IPS-NIHi7 (cell line): ENCODE data around the gene TMEM191C.
"Not testable (repeated sequence)": the region's sequence is repeated elsewhere in the genome, so short reads cannot be mapped to it uniquely, and the experiment has no call there.

Experiments
- DNase-seq: peaks from one replicate; pipeline ENCODE4 v3.0.0; 2012; ENCODE audit warnings: mixed read lengths; ENCODE audit errors: extremely low spot score

TMEM191C gene

GRCh38 chr22:21467337-21468193, at the start of gene TMEM191C:
TMEM191C (plus strand) TSS chr22:21467387; CDS start chr22:21467460, 73 bp downstream.
- DNase-seq, result not testable (repeated sequence)

GRCh38 chr22:21417853-21418252, 49.3 kb upstream of the TMEM191C start:
- DNase-seq, result not testable (repeated sequence)

- not testable (repeated sequence) for DNase-seq
Measured at GRCh38 chr22:21418974-21419638, 48.1 kb upstream of the TMEM191C start.

- not testable (repeated sequence) for DNase-seq
Measured at GRCh38 chr22:21420180-21420763, 46.9 kb upstream of the TMEM191C start.

- not testable (repeated sequence) for DNase-seq
Measured at GRCh38 chr22:21424084-21424709, 43.0 kb upstream of the TMEM191C start.

GRCh38 chr22:21434378-21435233, 32.6 kb upstream of the TMEM191C start:
- DNase-seq, result not testable (repeated sequence)

GRCh38 chr22:21435998-21436810, 31.0 kb upstream of the TMEM191C start:
- not testable (repeated sequence) for DNase-seq

- not testable (repeated sequence) for DNase-seq
Measured at GRCh38 chr22:21438013-21438412, 29.2 kb upstream of the TMEM191C start.

- DNase-seq, result not testable (repeated sequence)
Measured at GRCh38 chr22:21440018-21440636, 27.1 kb upstream of the TMEM191C start.

- not testable (repeated sequence) for DNase-seq
Measured at GRCh38 chr22:21440676-21441075, 26.5 kb upstream of the TMEM191C start.

- DNase-seq, result not testable (repeated sequence)
Measured at GRCh38 chr22:21441170-21441569, 26.0 kb upstream of the TMEM191C start.

GRCh38 chr22:21442123-21442522, 25.1 kb upstream of the TMEM191C start:
- DNase-seq, result not testable (repeated sequence)

GRCh38 chr22:21442646-21443045, 24.5 kb upstream of the TMEM191C start:
- not testable (repeated sequence) for DNase-seq

- no peak for DNase-seq
Measured at GRCh38 chr22:21443057-21443734, 24.0 kb upstream of the TMEM191C start.

GRCh38 chr22:21443735-21444421, 23.3 kb upstream of the TMEM191C start:
- DNase-seq, result no peak

GRCh38 chr22:21444701-21445436, 22.3 kb upstream of the TMEM191C start:
- no peak for DNase-seq

- no peak for DNase-seq
Measured at GRCh38 chr22:21445437-21446127, 21.6 kb upstream of the TMEM191C start.
